Choroid plexus epithelial cell (primary cell): ENCODE results near the gene RNASE12.

ENCODE experiments used
- DNase-seq: peaks from one replicate; pipeline ENCODE4 v3.0.0-alpha.2; 2010; ENCODE audit warnings: low read depth
- H3K4me3 ChIP-seq: 2 replicates; pipeline ENCODE4 v1.5.1; 2011; ENCODE audit warnings: low read depth, mild to moderate bottlenecking, control low read depth, low read length, moderate library complexity
- CTCF ChIP-seq: conservative IDR thresholded peaks from 2 replicates; pipeline ENCODE4 v1.5.1; 2011; ENCODE audit warnings: low read depth, mild to moderate bottlenecking, control low read depth, inconsistent platforms, low read length, moderate library complexity

RNASE12 gene

GRCh38 chr14:20560961-20561360 is 30.2 kb downstream of the RNASE12 start, which contains the start of gene RNASE9:
Gene RNASE9, minus strand, starts transcription at chr14:20561047.
- no peak within 1 kb of the TSS for H3K4me3 ChIP-seq
- DNase-seq: no peak
- no peak for TF ChIP-seq CTCF

GRCh38 chr14:20559461-20559904 is 31.7 kb downstream of the RNASE12 start:
- DNase-seq: no peak
- no peak overlapping the region for H3K4me3 ChIP-seq
- TF ChIP-seq CTCF: no peak

- DNase-seq: no peak
- no peak for TF ChIP-seq CTCF
- no peak overlapping the region for H3K4me3 ChIP-seq
Measured at GRCh38 chr14:20557212-20557542, 34.0 kb downstream of the RNASE12 start.

GRCh38 chr14:20556500-20557211 is 34.5 kb downstream of the RNASE12 start:
- DNase-seq: no peak

GRCh38 chr14:20555845-20556244 is 35.3 kb downstream of the RNASE12 start:
- DNase-seq: no peak
- H3K4me3 ChIP-seq: no peak overlapping the region
- no peak for TF ChIP-seq CTCF

More at GRCh38 chr14:20556500-20557211, 34.5 kb downstream of the RNASE12 start:
- no peak for TF ChIP-seq CTCF
- no peak overlapping the region for H3K4me3 ChIP-seq

GRCh38 chr14:20553024-20553423 is 38.2 kb downstream of the RNASE12 start:
- no peak for DNase-seq
- no peak overlapping the region for H3K4me3 ChIP-seq
- no peak for TF ChIP-seq CTCF

- no peak for DNase-seq
- no peak overlapping the region for H3K4me3 ChIP-seq
- TF ChIP-seq CTCF: no peak
Measured at GRCh38 chr14:20551606-20552005, 39.6 kb downstream of the RNASE12 start.
